GM12874 (cell line): ENCODE data around the gene TRIM44.

Source experiments
- CTCF ChIP-seq: IDR thresholded peaks from 2 replicates; pipeline ENCODE4 v1.5.1; 2011; ENCODE audit warnings: low read depth, mild to moderate bottlenecking, control low read depth, low read length, moderate library complexity; ENCODE audit not compliant: insufficient read depth

TRIM44 gene

DNA sequence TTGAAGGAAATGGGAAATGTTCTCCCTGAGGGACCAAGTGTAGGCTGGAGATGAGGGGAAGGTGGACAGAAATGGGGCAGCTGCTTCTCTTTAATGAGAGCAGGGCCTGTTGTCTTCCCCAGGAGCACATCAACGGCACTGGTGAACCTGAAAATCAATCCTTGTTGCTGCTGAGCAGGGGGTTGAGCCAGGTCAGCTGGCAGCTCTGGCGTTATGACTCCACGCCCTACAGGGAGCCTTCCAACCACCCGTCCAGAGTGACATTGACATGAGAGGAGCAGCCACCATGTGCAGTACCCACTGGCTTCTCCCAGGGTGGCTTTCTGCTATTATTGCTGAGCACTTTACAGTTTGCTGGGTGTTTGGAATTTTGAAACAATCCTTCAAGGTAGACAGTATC, 164.4 kb downstream of the TRIM44 start:
- no peak for TF ChIP-seq CTCF

- TF ChIP-seq CTCF: no peak
These were observed 173.6 kb downstream of the TRIM44 start for GRCh38 chr11:35836205-35836604.

DNA sequence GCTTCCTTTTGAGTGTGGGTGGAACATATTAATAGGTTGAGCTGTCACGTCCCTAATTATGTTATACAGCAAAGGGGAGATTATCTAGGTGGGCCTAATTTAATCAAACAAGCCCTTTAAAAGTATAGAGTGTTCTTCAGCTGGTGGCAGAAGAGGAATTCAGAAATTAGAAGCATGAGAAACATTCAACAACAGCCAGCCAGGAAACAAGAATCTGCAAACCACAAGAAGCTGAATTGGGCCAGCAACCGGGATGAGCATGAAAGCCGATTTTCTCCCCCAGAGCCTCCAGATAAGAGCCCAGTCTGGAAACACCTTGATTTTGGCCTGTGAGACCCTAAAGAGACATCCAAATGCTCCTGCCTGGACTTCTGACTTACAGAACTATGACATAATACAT, 175.5 kb downstream of the TRIM44 start:
- TF ChIP-seq CTCF: no peak

- no peak for TF ChIP-seq CTCF
These were observed 177.0 kb downstream of the TRIM44 start for GRCh38 chr11:35839368-35840161.

GRCh38 chr11:35841733-35842132, 179.2 kb downstream of the TRIM44 start:
- TF ChIP-seq CTCF: no peak

DNA sequence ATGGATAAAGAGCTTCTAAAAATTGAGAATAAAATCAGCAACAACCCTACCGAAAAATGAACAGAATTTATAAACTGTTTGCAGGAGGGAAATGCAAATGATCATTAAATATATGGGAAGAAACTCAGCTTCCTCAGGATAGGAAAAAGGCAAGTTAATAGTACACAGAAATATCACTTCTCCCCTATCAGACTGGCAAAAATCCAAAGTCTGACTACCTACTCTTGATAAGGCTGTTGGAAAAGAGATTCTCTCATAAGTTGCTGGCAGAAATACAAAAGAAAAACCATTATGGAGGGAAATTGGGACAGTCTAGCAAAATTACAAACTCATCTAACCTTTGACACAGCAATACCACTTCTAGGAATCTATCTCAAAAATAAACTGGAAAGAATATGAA, 180.4 kb downstream of the TRIM44 start:
- TF ChIP-seq CTCF: no peak

DNA sequence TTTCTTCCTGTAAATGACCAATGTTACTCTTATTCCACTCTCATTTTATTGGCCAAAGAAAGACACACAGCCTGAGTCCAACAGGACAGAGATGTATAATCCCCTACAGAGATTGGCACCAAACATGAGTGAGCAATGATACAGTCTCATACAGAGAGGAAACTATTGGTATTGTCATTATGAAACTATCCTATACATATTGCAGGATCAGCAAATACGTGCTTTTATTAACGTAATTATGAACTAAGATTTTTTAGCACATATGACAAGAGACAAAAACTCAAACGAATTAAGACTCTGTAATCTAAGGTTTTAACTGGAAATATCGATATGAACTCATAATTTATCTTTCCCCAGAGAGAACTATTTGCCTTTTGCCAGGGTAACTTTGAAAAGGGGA, 182.0 kb downstream of the TRIM44 start:
- TF ChIP-seq CTCF: no peak
